Skeletal muscle satellite cell (primary cell): ENCODE results near the gene PIEZO2.
"Not testable (repeated sequence)": the region's sequence is repeated elsewhere in the genome, so short reads cannot be mapped to it uniquely, and the experiment has no call there.

Experiments
- H3K27me3 ChIP-seq: 2 replicates; pipeline ENCODE4 v1.7.0; 2013; ENCODE audit warnings: low read length; ENCODE audit not compliant: control insufficient read depth, insufficient read depth
- H3K36me3 ChIP-seq: 2 replicates; pipeline ENCODE4 v1.7.0; 2013; ENCODE audit warnings: mild to moderate bottlenecking, control low read depth, low read length; ENCODE audit not compliant: insufficient read depth
- H3K4me1 ChIP-seq: 2 replicates; pipeline ENCODE4 v1.7.0; 2013; ENCODE audit warnings: low read length; ENCODE audit not compliant: control insufficient read depth, insufficient read depth
- H3K4me2 ChIP-seq: 2 replicates; pipeline ENCODE4 v1.7.0; 2013; ENCODE audit warnings: mild to moderate bottlenecking, low read length
- H3K4me3 ChIP-seq: 2 replicates; pipeline ENCODE4 v1.7.0; 2013; ENCODE audit warnings: low read length
- H3K9ac ChIP-seq: 2 replicates; pipeline ENCODE4 v1.7.0; 2013; ENCODE audit warnings: mild to moderate bottlenecking, low read depth, low read length, moderate library complexity
- H3K9me3 ChIP-seq: replicated peaks from 2 replicates; pipeline ENCODE4 v1.7.0; 2013; ENCODE audit warnings: mild to moderate bottlenecking, control low read depth, low read length

PIEZO2 gene

DNA sequence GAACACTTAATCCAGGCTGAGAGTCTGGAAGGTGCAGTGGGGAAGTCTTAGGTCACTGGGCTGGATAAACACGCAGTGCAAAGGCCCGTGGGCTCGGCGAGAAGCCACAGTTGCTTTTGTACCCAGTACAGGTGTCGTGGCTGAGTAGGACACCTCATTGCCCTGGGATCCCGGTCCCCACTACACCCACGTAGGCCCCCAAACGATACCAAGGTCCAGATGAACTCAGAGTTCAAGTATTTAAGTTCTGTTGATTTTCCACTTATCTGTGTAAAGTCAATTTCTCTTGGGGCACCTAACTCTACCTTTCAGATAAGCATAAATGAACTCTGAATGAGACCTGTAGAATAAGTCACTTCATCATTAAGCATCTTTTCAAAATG, 302.0 kb downstream of the PIEZO2 start:
- Histone ChIP-seq H3K27me3 (peaks cover 32% of the 10 kb centered on the region), H3K4me3 (no peak overlapping the region), H3K4me1 (no peaks in the 10 kb centered on the region), H3K9ac (no peak overlapping the region), H3K4me2 (no peak overlapping the region), H3K36me3 (no peaks in the 10 kb centered on the region), H3K9me3 (no peaks in the 10 kb centered on the region)

DNA sequence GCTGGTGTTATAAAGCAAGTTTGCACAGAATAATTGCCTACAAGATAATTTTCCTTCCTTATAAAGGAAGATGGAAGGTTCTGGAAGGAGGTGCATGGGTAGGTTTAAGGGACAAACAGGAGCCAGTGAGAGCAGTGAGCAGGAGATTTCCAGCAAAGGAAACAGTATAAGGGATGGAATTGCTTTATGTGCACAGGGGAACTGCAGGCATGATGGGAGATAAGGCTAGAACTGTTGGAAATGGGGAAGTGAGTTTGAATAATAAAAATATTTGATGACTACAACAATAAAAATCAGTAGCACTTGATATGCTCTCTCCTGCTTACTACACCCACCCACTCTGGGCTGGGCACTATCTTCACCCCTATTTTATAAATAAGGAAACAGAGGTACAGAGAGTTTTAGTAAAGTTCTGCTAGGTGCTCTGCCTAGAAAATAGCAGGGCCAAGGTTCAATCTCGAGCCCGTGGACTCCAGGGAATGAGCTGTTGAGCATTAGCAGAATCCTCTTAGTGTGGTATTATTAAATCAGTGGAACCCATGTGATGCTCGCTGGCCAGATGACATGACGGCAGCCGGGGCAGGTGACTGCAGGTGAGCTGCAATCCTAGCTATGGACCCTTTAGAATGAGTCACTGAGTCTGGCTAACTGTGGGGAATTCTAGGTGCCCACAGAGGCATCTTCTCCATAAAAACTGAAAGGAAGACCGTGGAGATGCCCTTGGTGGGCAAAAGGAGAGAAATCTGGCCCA, 302.5 kb downstream of the PIEZO2 start:
- Histone ChIP-seq H3K9ac (no peak overlapping the region), H3K4me3 (no peak overlapping the region), H3K36me3 (no peaks in the 10 kb centered on the region), H3K9me3 (no peaks in the 10 kb centered on the region), H3K4me1 (no peaks in the 10 kb centered on the region), H3K4me2 (no peak overlapping the region), H3K27me3 (peaks cover 32% of the 10 kb centered on the region)

DNA sequence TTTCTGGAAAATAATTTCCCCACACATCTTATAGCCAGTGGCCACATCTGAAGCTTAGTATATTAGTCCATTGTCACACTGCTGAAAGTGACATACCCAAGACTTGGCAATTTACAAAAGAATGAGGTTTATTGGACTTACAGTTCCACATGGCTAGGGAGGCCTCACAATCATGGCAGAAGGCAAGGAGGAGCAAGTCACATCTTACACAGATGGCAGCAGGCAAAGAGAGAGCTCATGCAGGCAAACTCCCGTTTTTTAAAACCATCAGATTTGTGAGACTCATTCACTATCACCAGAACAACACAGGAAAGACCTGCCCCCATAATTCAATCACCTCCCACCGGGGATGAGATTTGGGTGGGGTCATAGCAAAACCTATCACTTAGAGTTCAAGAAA, 303.3 kb downstream of the PIEZO2 start:
- H3K9me3 ChIP-seq, H3K4me2 ChIP-seq, H3K4me1 ChIP-seq, H3K9ac ChIP-seq, H3K4me3 ChIP-seq, H3K36me3 ChIP-seq: not testable (repeated sequence)
- H3K27me3 ChIP-seq, result peaks cover 32% of the 10 kb centered on the region

DNA sequence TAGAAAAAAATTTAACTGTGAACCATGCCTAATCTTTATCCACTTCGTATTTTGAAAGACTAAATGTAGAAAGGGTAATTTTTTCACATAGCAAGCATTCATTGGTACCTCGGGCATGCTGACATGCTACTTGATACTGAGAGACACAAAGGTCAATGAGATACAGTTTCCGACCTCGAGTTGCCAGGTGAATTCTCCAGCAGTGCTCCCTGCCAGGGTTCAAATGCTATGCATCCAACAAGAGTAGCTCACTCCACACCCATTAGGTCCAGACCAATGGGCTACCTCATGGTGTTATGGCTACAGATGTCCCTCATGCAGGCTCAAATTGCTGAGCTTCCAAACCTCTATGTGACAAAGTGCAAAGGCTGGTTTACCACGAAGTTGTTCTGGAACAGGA, 305.8 kb downstream of the PIEZO2 start:
- Histone ChIP-seq H3K9me3 (no peaks in the 10 kb centered on the region), H3K36me3 (no peaks in the 10 kb centered on the region), H3K4me3 (no peak overlapping the region), H3K9ac (no peak overlapping the region), H3K4me1 (no peaks in the 10 kb centered on the region), H3K4me2 (no peak overlapping the region), H3K27me3 (peaks cover 15% of the 10 kb centered on the region)

DNA sequence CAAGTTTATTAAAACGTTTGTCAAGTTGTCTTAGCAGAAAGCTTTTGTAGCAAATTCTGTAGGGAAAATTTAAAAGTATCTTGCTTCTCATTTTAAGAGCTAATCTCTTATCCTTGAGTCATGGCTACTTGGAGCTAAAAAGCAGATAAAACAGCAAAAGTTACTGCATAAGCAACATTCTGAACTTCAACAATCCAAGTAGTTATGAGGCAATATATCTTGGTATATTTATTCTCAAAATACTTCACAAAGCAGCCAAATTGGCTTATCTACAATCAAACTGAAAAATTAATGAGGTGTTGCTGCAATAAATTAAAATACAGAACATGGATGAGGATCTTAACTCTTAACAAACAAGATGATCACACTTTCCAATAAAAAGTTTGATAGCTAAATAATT, 306.5 kb downstream of the PIEZO2 start:
- Histone ChIP-seq H3K27me3 (peaks cover 13% of the 10 kb centered on the region), H3K36me3 (no peaks in the 10 kb centered on the region), H3K4me1 (no peaks in the 10 kb centered on the region), H3K4me3 (no peak overlapping the region), H3K9ac (no peak overlapping the region), H3K4me2 (no peak overlapping the region), H3K9me3 (no peaks in the 10 kb centered on the region)

DNA sequence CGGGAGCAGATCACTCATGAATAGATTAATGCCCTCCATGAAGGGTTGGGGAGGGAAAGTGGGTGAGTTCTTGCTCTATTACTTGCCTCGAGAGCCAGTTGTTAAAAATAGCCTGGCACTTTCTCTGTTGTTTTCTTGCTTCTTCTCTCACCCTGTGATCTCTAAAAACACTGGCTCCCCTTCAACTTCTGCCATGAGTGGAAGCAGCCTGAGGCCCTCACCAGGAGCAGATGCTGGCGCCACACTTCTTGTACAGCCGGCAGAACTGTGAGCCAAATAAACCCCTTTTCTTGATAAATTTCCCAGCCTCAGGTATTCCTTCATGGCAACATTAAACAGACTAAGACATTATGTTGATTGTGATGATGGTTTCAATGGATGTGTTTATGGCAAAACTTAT, 307.0 kb downstream of the PIEZO2 start:
- Histone ChIP-seq H3K9me3 (no peaks in the 10 kb centered on the region), H3K4me2 (no peak overlapping the region), H3K36me3 (no peaks in the 10 kb centered on the region), H3K9ac (no peak overlapping the region), H3K4me1 (no peaks in the 10 kb centered on the region), H3K27me3 (peaks cover 13% of the 10 kb centered on the region), H3K4me3 (no peak overlapping the region)

DNA sequence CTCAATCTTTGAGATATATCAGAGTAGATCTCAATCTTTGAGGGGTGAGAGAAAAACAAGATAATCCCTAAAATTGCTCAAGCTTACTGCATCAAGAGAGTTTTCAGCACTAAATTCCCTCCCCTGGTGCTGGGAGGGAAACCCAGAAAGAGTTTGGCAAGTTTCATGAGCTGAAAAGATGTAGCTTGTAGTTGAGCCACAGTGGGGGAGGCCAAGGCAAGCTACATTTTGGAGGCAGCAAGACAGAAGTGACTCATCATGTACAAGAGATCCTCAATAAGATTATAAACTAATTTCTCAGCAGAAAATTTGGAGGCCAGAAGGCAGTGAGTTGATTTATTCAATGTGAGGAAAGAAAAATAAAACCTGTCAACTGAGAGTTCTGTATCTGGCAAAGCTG, 308.2 kb downstream of the PIEZO2 start:
- Histone ChIP-seq H3K9ac (no peak overlapping the region), H3K36me3 (no peaks in the 10 kb centered on the region), H3K27me3 (peaks cover 9% of the 10 kb centered on the region), H3K4me2 (no peak overlapping the region), H3K9me3 (no peaks in the 10 kb centered on the region), H3K4me1 (no peaks in the 10 kb centered on the region), H3K4me3 (no peak overlapping the region)

DNA sequence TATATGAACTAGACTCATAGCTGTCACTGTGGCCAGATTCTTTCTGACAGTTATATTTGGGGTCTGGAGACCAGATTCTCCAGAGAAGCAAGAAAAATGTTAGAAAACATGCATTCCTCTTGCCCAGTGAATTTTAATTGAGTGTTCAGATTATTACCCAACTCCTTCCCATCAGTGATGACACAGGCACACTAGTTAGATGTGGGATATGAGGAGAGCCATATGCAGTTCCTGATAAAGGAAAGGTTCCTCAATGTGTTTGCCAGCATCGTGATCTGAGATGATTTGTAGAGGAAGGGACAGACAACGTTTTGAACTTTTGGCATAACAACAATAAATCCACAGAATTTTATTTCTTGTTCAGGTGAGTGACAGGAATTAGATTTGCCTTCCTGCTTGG, 308.6 kb downstream of the PIEZO2 start:
- no peaks in the 10 kb centered on the region for H3K4me1 ChIP-seq
- H3K9me3 ChIP-seq, result no peaks in the 10 kb centered on the region

DNA sequence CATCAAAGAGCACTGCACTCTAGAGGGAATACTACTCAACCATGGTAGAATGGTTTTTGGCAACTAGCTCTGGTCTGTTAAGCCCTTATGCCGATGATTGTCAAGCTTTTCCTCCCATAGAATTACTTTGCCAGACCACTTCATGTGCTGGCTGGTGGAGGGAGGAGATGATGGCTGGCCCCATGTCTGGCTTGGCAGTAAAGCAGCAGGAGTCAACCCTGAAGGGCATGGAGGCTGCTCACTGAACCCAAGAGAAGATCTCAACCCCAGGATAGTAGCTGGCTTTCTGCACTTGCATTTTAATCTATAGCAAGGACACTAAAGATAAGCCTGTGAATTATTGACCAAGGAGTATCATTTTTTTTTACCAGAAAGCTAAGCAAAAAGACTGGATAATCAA, 309.9 kb downstream of the PIEZO2 start:
- Histone ChIP-seq H3K4me2 (no peak overlapping the region), H3K9me3 (no peaks in the 10 kb centered on the region), H3K4me3 (no peak overlapping the region), H3K36me3 (no peaks in the 10 kb centered on the region), H3K4me1 (no peaks in the 10 kb centered on the region), H3K27me3 (peaks cover 9% of the 10 kb centered on the region), H3K9ac (no peak overlapping the region)

More for the DNA sequence above, 308.6 kb downstream of the PIEZO2 start:
- H3K9ac ChIP-seq, result no peak overlapping the region
- H3K27me3 ChIP-seq, result peaks cover 9% of the 10 kb centered on the region
- no peak overlapping the region for H3K4me3 ChIP-seq
- H3K4me2 ChIP-seq, result no peak overlapping the region
- no peaks in the 10 kb centered on the region for H3K36me3 ChIP-seq

DNA sequence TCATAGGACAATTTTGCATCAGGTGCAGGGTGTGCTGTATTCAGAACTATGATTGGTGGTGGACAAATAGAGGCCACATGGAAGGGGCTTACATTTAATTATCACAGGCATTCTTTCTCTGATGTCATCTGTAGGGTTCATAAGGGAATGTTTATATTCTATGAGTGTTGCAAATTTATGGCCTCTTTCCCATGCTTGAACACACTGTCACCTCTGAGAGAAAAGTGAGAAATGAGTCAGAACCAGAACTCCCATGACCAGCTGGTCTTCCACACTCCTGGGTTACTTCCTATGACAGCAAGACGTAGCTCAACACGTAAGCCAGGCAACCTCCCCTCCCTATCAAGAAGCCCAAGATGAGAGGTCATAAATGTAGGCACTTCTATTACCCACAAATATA, 310.8 kb downstream of the PIEZO2 start:
- Histone ChIP-seq H3K9ac (no peak overlapping the region), H3K4me3 (no peak overlapping the region), H3K4me1 (no peaks in the 10 kb centered on the region), H3K27me3 (peaks cover 5% of the 10 kb centered on the region), H3K36me3 (no peaks in the 10 kb centered on the region), H3K9me3 (no peaks in the 10 kb centered on the region), H3K4me2 (no peak overlapping the region)

DNA sequence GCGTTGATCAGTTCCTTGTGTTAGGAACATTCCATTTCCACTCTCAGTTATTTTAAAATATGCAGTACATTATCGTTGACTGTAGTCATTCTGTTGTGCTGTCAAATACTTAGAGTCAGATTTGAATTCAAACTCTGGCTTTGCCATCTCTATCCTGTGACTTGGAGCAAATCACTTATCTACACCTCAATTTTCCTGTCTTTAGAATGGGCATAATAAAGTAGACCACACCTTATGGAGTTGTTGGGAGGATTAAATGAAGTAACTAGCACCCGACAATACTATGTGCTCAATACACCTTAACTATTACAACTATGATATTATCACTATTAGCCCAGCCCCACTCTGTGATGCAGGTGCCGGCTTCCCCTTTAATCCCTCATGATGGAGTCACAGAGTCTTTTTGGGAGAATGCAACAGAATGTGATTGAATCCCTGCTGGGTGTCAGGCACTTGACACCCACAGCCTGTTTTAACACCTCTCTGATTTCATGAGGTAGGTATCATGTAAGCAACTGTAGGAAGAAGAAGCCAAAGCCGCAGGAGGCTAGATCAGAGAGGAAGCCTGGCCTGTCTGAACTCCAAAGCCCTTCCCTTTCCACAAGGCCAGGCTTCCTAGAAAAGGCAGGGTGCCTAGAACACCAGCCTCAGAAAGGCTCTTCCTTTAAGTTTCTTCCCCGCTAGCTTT, 315.1 kb downstream of the PIEZO2 start:
- Histone ChIP-seq H3K36me3 (no peaks in the 10 kb centered on the region), H3K4me3 (no peak overlapping the region), H3K9ac (no peak overlapping the region), H3K9me3 (no peaks in the 10 kb centered on the region), H3K4me1 (no peaks in the 10 kb centered on the region), H3K27me3 (peaks cover 6% of the 10 kb centered on the region), H3K4me2 (no peak overlapping the region)

DNA sequence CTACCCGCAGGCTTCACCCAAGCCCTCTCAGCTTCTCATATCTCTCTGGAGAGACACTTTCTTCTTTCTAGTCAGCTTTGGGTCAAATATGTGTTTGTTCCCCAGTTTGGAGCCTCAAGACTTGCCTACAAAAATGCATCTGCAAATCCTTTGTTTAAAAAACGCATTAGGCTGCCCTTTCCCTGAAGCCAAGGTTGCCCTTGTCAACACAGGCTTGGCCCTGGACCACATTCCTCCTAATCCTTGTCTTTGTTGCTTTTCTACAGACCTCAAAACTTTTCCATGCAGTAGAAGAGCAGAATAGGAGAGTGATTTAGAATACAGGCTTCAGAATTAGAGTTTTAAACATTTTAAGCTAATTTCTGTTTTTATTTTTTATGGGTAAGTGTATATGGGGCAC, 315.7 kb downstream of the PIEZO2 start:
- H3K4me1 ChIP-seq, result no peaks in the 10 kb centered on the region
- H3K9ac ChIP-seq, result no peak overlapping the region
- no peaks in the 10 kb centered on the region for H3K36me3 ChIP-seq
- no peak overlapping the region for H3K4me3 ChIP-seq
- H3K9me3 ChIP-seq, result no peaks in the 10 kb centered on the region
- H3K4me2 ChIP-seq, result no peak overlapping the region
- peaks cover 3% of the 10 kb centered on the region for H3K27me3 ChIP-seq
